ENCODE results near the gene POLN. TPM values are rescaled to one million over a fixed set of nuclear protein-coding genes. Genes with fewer than 3 reads are reported as not detected.

Gene POLN
- total RNA-seq, 4 donors from 2014 or later: 0.91 to 8.0 (median 1.2) TPM

DNA sequence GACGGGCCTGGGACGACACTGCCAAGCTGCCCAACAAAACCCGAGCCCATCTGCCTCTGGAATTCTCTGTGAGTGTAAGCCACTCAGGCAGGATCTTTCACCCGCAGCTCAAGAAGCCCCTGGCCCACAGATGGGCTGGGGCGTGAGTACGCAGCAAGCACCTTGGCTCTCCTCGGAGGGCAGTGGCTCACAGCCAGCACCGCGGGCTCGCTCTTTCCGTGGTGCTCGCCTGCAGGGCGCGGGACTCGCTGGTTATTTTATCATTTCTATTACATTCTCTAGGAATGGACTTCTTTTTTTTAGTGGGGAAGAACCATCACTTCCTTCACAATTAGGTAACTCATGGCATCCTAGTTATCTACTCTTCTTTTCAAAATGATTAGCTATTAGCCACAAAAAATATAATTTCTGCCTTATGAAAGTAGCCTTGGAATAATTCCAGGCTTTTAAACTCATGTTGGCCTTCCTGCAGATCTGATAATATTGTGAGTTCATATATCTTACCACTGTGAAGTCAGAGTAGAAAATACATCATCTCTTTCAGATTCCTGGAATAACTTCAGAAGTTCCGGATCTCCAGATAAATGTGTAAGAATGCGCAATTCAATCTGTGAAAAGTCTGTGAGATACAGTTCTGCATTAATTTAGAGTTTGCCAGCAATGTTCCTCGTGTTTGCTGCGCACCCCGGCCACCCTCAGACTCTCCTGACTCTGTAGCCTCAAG lies 114.2 kb downstream of the POLN start:
- Histone ChIP-seq H3K27me3 (no peaks in the 10 kb centered on the region), H3K27ac (no peak overlapping the region), H3K4me3 (no peak overlapping the region), H3K9me3 (peaks cover 9% of the 10 kb centered on the region), H3K4me1 (no peaks in the 10 kb centered on the region), H3K36me3 (no peaks in the 10 kb centered on the region)
- TF ChIP-seq POLR2AphosphoS5 (IDR thresholded peaks at IDR 0.05): no peak
- TF ChIP-seq, protein P1, sequence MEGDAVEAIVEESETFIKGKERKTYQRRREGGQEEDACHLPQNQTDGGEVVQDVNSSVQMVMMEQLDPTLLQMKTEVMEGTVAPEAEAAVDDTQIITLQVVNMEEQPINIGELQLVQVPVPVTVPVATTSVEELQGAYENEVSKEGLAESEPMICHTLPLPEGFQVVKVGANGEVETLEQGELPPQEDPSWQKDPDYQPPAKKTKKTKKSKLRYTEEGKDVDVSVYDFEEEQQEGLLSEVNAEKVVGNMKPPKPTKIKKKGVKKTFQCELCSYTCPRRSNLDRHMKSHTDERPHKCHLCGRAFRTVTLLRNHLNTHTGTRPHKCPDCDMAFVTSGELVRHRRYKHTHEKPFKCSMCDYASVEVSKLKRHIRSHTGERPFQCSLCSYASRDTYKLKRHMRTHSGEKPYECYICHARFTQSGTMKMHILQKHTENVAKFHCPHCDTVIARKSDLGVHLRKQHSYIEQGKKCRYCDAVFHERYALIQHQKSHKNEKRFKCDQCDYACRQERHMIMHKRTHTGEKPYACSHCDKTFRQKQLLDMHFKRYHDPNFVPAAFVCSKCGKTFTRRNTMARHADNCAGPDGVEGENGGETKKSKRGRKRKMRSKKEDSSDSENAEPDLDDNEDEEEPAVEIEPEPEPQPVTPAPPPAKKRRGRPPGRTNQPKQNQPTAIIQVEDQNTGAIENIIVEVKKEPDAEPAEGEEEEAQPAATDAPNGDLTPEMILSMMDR (IDR thresholded peaks at IDR 0.05): no peak
- TF ChIP-seq EP300 (IDR thresholded peaks at IDR 0.05): no peak
- no peak for TF ChIP-seq POLR2A (IDR thresholded peaks at IDR 0.05)
- WGBS: 82% methylated on average over 20 of the region's 20 CpGs
- DNase-seq (ENCODE audit: low spot score in 2 of 2): no peak

DNA sequence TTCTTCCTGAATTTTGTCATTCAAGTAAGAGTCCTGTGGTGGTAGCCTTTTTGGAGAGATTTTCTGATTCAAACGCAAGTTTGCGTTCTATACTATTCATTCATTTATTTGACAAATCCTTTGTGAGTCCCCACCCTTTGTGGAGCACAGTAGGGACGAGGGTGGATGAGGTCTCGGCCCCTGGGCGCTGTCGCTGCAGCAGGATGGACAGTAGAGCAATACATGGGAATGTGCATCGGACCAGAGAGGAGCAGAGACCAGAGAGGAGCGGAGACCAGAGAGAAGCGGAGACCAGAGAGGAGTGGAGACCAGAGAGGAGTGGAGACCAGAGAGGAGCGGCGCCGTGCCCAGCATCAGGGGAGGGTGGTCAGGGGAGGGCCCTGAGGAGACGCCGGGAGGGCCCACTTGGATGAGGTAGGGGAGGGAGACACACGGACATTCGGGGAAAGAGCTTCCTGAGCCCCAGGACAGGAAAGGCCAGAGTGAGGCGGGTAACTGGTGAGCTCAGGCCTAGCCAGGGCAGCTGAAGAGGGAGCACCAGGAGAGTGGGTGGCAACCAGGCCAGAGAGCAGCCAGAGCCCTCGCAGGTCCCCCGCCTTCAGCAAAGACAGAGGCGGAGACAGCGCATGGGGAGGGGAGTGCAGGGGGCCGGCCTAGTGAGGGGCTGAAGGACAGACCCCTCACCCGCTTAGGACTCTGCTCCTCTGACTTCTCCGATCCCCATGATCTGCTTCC lies 115.4 kb downstream of the POLN start:
- Histone ChIP-seq H3K9me3 (no peaks in the 10 kb centered on the region), H3K4me3 (no peak overlapping the region), H3K27me3 (no peaks in the 10 kb centered on the region), H3K36me3 (no peaks in the 10 kb centered on the region), H3K27ac (no peak overlapping the region), H3K4me1 (no peaks in the 10 kb centered on the region)
- WGBS: 90% methylated on average over 24 of the region's 24 CpGs
- TF ChIP-seq EP300 (IDR thresholded peaks at IDR 0.05) (no peak), POLR2A (IDR thresholded peaks at IDR 0.05) (no peak), POLR2AphosphoS5 (IDR thresholded peaks at IDR 0.05) (no peak)
- TF ChIP-seq, protein P1 (IDR thresholded peaks at IDR 0.05): no peak
- DNase-seq (ENCODE audit: low spot score in 2 of 2): no peak

DNA sequence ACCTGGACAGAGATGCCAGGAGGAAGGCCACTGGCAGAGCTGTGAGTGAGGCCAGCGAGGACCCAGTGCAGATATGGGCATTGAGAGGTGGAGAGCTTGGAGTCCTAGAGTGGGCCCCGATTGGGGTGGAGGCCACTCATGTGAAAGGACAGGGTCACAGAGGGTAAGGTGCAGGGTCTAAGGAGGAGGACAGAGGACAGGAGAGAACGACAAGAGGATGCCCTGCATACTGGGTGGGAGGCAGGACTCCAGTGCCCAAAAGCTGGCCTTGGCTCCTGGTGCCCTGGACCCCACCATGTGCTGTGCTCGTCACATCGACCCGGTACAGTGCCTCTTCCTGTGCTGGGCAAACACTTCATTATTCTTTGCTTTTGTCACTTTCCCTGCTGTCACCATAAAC lies 116.1 kb downstream of the POLN start:
- WGBS: 86% methylated on average over 6 of the region's 6 CpGs
- TF ChIP-seq POLR2AphosphoS5 (IDR thresholded peaks at IDR 0.05) (no peak), EP300 (IDR thresholded peaks at IDR 0.05) (no peak), POLR2A (IDR thresholded peaks at IDR 0.05) (no peak)
- TF ChIP-seq, protein P1 (IDR thresholded peaks at IDR 0.05): no peak
- no peak for DNase-seq (ENCODE audit: low spot score in 2 of 2)

DNA sequence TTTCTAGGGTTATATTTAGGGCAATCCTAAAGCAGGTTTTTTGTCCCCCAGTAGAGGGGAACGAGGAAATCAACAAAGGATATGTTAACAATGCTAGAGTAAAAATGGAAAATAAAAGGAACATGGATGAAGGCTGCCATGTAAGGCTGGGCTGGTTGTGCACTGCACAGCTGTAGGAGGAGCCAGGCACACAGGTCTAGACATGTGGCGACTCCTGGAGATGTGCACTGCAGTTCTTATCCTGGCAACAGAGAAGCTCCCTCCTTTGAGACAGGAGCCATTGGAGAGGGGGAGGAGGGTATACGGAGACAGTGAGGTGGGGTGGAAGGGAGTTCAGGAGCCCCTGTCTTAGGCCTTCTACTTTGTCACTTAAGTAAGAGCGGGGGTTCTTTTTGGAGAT lies 116.9 kb downstream of the POLN start:
- no peak for DNase-seq (ENCODE audit: low spot score in 2 of 2)
- no peak for TF ChIP-seq EP300 (IDR thresholded peaks at IDR 0.05)
- TF ChIP-seq POLR2A (IDR thresholded peaks at IDR 0.05): no peak
- no peak for TF ChIP-seq POLR2AphosphoS5 (IDR thresholded peaks at IDR 0.05)
- TF ChIP-seq, protein P1 (IDR thresholded peaks at IDR 0.05): no peak
- Histone ChIP-seq H3K9me3 (no peaks in the 10 kb centered on the region), H3K36me3 (no peaks in the 10 kb centered on the region), H3K4me3 (no peak overlapping the region), H3K4me1 (no peaks in the 10 kb centered on the region), H3K27ac (no peak overlapping the region), H3K27me3 (no peaks in the 10 kb centered on the region)
- WGBS: 89% methylated on average over 4 of the region's 4 CpGs

More for the DNA sequence above, 116.1 kb downstream of the POLN start:
- H3K36me3 ChIP-seq: no peaks in the 10 kb centered on the region
- no peak overlapping the region for H3K27ac ChIP-seq
- no peaks in the 10 kb centered on the region for H3K4me1 ChIP-seq
- no peaks in the 10 kb centered on the region for H3K27me3 ChIP-seq
- H3K9me3 ChIP-seq: no peaks in the 10 kb centered on the region
- H3K4me3 ChIP-seq: no peak overlapping the region

DNA sequence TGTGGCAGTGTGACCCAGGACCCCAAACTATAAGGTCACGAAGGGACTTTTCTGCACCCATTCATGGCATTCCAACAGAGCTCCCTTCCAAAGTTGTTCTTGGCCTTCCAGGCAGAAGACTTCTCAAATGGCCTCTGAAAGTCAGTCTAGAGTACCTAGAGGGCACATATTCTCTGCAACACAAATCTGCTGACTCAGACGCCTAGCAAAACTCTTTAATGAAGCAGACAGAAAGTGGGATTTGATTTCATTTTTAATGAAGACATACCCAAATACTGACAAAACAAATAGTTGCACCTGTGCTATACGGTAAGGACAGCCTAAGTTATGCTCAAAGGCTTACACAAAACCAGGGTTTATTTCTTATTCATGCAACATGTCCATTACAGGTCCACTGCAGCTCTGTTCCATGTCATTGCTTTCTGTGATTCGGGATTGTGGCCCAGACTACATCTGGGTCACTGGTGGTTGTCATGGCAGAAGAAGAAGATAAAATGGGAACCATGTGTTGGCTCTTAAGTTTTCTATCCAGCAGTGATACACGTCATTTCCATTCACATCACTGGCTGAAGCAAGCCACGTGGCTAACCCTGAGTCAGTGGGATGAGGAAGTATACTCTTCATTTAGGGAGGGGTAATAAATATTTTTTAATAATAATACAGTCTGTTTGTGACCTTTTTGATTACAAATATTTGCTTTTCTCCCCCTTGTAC lies 125.1 kb downstream of the POLN start:
- no peak overlapping the region for H3K27ac ChIP-seq
- TF ChIP-seq EP300 (IDR thresholded peaks at IDR 0.05) (no peak), POLR2A (IDR thresholded peaks at IDR 0.05) (no peak), POLR2AphosphoS5 (IDR thresholded peaks at IDR 0.05) (no peak)
- TF ChIP-seq, protein P1 (IDR thresholded peaks at IDR 0.05): no peak
- no peak for DNase-seq (ENCODE audit: low spot score in 2 of 2)
- no peaks in the 10 kb centered on the region for H3K36me3 ChIP-seq
- H3K4me3 ChIP-seq: no peak overlapping the region
- no peaks in the 10 kb centered on the region for H3K9me3 ChIP-seq
- no peaks in the 10 kb centered on the region for H3K27me3 ChIP-seq
- H3K4me1 ChIP-seq: no peaks in the 10 kb centered on the region
- WGBS: 69% methylated on average over 6 of the region's 6 CpGs
